ENCODE results near the gene NGEF.
"Not testable (repeated sequence)": the region's sequence is repeated elsewhere in the genome, so short reads cannot be mapped to it uniquely, and the experiment has no call there.

The NGEF gene

DNA sequence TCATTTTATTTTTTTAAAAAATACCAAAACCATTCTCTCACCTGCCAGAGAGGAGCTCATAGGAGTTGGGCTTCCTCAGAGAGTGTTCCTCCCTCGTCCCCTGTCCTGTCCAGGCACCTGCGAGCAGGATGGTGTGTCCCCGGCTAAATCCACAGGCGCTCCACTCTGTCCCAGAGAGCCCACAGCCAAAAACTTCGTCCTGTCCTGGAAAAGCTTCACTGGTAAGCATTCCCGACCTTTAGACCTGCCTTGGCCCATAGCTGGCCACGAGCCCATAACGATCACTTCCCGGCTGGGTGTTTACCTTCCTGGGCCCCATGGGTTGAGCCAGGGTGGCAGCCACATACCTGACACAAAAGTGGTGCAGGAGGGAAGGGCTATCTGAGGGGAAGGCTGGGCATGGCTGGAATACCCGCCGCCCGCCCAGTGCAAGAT, at the start of gene NGEF:
Gene NGEF (minus strand): TSS at position 230 of the 435 bp plus-strand sequence. CDS start 38,366 bp downstream, outside the sequence.
- no peak for DNase-seq

DNA sequence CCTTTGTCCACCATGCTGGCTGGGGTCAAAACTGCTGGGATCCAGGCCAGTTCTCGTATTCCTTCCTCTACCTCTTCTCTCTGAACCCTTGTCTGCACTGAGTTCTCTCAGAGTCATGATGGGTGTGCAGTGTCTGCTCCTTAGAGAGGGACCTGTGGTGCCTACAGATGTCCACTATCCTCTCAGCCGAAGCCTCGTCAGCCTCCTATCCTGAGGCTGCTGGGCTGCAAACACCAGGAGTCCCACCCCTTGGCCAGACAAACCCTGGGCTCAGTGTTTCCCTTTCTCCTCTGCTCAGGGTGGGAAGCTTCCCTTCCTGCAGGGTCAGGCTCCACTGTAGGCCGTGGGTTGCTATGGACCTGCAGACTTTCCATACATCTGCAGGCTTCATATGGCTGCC, 49.4 kb upstream of the NGEF start:
- DNase-seq = no peak

- no peak for DNase-seq
These were observed 48.8 kb upstream of the NGEF start for GRCh38 chr2:233061591-233062450.

DNA sequence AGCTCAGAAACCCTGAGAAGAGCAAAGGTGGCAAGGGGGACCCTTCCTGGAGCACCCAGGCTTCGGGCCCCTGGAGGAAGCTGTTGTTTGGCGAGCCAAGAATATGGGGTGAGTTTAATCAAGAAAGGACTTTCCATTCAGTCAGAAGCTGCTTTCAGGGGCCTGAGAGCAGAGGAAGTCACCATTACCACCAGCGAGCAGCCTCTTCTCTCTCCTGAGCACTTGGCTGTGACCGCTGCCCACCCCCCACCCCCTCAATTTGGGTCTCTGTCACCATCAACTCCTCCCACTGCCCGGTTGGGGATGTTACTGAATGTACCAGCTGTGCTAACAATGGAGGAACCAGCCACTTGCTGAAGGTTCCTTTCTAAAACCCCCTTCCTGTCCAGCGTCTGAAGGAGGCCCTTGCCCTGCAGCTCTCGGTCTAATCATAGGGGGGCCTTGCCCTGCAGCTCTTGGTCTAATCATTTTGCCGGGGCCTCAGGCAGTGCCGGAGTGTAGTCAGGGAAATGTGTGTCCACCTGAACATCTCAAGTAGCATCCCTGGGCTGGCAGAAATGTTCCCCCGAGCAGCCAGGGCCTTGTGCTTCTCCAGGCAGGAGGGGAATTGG, 48.0 kb upstream of the NGEF start:
- DNase-seq = peak; percentile 58

DNA sequence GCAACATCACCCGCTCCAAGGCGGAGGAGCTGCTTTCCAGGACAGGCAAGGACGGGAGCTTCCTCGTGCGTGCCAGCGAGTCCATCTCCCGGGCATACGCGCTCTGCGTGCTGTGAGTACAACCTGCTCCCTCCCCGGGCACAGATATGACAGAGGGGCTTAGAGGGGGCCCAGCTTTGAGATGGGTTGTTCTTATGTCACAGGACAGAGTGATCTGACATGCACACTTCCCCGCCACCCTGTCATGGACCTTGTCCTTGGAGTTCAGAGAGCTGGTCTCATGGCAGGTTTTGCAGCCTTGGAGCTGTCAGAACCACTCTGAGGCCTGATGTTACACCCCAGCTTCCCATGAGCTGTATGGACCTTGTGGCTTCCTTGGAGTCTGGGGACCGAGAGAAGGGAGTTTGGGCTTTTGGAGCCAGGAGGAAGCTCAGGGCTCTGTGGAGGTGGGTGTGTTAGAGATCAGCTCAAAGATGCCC, 47.5 kb upstream of the NGEF start:
- DNase-seq = no peak

DNA sequence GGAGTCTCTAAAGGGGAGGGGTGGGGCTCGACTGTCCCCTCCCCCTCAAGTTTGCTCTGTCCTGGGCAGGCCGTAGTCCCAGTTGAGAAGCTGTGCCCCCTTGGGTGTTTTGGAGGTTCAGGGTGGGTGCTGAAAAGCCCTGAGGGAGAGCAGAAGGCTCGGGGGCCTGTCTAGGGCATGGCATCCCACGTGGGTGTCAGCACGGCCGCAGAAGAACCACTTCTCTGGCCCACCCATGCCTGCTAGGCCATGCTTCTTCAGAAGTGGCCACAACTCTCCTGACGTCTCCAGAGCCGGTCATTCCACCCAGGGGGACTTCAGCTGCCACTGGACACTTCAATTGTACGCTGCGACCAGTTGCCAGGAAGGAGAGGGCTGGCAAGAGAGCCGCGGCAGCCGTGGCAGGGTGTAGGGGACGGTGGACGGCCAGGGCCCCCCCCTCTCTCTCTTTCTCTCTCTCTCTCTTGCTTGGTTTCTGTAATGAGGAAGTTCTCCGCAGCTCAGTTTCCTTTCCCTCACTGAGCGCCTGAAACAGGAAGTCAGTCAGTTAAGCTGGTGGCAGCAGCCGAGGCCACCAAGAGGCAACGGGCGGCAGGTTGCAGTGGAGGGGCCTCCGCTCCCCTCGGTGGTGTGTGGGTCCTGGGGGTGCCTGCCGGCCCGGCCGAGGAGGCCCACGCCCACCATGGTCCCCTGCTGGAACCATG, 46.9 kb upstream of the NGEF start, which contains the start of gene INPP5D:
Gene INPP5D (plus strand): TSS at position 546 of the 704 bp plus-strand sequence. CDS start 137 bp downstream, at position 683.
- peak; percentile 86 for DNase-seq

DNA sequence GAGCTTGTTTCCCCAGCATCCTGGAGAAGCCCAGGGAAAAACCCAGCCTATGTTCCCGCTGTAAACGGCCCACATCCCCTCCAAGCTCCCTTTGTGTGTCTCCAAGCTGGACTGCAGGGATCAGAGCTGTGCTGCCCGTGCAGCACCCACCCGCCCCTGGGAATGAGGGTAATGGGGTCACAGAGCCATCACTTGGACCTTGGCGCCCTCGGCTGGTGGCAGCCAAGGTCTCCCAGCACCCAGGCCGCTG, 46.4 kb upstream of the NGEF start:
- no peak for DNase-seq

- no peak for DNase-seq
These were observed 45.9 kb upstream of the NGEF start for GRCh38 chr2:233058717-233059546.

- DNase-seq = no peak
These were observed 44.0 kb upstream of the NGEF start for GRCh38 chr2:233056961-233057605.

- no peak for DNase-seq
These were observed 42.3 kb upstream of the NGEF start for GRCh38 chr2:233055362-233055761.

DNA sequence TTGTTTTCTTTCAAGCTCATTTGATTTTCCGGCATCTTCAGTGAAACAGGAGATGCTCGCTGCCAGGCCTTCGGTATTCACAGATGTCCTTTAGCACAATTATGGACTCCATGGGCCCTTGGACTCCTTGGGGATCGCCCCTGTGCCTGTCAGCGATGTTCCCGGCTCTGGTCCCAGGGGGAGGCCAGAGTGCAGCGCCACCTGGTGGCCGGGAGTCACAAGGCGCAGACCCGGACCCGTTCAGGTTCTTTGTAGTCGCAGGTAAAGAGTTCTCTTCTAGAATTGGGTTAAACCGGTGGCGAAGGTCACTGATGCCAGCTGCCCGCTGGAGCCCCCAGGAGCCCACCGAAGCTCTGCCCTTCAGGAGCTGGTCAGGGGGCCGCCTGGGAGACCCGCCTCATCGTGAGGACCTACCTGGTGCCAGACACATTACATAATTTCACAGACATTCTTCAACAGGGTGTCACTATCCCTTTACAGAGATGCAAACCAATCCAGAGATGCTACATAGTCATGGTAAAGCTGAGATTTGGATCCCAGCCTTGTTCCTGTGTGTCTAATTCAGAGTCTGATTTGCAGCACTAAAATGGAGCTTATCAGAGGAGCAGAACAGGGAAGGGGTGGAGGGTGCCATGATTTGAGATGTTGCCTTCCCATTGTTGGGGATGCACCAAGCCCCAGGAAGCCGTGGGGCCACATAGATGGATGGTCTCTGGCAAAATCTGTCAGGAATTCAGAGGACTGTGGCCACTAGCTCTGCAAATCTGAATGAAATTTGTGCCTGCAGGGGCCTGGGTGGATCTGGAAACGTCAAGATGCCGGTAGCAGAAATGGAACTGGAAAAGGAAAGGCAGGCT, 41.1 kb upstream of the NGEF start:
- DNase-seq = peak; percentile 58

DNA sequence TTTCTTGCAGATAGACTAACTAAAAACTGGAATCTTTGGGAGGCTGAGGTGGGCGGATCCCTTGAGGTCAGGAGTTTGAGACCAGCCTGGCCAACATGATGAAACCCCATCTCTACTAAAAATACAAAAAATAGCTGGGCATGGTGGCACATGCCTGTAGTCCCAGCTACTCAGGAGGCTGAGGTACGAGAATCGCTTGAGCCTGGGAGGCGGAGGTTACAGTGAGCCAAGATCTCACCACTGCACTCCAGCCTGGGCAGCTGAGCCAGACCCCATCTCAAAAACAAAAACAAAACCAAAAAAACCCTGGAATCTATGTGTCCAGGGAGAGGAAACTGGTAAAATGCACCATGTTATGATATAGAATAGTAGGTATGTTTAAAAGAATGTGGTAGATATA, 39.5 kb upstream of the NGEF start:
- DNase-seq = not testable (repeated sequence)

- peak; percentile 29 for DNase-seq
These were observed 38.4 kb upstream of the NGEF start for GRCh38 chr2:233051241-233052149.

DNA sequence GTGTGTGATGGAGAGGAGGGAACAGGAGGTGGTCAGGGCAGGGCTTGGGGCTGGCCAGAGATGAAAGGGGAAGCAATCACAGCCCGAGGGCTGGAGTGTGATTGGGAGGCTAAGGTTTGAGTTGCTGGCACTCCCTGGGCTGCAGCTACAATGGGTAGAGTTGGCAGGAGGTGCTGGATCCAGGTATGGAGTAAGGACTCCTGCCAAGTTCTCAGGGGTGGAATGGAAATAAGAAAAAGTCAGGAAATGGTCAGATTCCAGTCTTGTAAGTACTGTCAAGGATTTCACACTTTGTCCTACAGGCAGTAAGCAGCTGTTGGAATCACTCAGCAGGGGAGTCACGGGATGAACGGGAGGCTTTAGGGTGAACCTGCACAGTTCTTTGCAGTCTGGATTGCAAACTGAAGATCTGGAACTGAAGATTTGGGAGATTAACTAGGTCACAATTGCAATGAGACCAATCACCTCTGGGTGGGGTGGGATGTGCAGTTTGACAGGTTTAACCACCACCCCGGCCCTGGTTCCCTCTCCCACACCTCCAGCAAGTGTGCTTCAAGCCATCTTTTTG, 36.2 kb upstream of the NGEF start:
- no peak for DNase-seq

- DNase-seq = no peak
These were observed 35.6 kb upstream of the NGEF start for GRCh38 chr2:233048569-233049193.

GRCh38 chr2:233047667-233048066, 34.6 kb upstream of the NGEF start:
- no peak for DNase-seq

DNA sequence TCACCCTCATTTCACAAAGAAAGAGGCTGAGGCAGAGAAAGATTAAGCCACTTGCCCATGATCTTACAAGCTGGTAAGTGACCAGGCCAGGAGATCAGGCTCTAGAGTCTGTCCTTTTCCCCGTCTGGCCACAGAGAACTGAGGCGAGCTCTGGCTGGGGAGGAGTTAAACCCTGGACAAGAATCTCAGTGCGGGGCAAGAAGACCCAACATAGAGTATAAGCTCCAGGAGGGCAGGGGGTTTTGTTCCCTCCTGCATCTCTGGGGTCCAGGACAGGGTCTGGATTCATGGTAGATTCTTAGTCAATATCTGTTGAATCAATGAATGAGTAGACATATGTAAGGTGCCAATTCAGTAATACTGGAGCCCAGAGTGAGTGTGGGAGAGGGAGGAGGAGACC, 34.1 kb upstream of the NGEF start:
- DNase-seq = no peak

DNA sequence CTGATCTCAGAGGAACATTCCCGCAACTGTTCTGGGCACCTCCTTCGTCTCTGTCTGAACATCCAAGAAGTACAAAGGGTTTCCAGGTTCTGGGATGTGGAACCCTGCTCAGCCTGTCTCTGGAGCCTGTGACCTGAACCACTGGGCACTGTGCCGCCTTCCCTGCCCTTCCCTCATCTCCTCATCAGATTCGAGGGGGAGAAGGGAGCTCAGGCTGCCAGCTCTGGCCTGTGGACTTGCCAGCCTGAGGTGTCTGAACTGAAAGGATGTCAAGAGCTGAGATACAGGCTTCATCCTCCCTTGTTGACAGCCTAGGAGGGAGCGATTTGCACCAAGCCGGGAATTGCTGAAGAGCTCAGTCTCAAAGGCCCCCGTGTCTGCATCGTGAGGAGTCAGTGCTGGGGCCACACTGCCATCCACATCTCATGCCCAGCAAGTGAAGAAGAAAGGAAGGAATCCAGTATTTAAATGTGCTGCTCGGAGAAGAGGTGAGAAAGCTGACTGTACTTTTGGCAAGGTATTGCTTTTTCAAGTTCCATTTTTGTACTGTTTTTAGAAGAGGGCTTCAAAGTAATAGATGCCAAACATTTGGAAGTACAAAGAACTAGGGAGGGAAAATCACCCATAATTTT, 32.0 kb upstream of the NGEF start:
- no peak for DNase-seq

DNA sequence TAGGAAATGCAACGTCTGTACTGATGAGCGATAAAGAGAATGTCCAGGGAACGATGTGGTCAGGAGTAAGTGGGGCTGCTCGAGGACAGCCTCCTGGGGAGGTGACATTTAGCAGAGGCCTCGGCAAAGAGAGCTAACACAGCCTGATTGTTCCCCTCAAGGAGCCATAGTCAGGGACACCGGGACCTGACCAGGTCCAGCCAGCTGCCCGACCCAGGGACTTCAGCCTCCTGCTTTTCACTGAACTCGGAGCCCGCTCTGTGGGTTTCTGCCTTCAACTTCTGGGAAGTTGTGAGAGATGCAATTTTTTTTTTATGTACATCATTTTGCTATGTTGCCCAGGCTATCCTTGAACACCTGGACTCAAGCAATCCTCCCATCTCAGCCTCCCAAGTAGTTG, 29.5 kb upstream of the NGEF start:
- no peak for DNase-seq

All from CD4-positive, alpha-beta T cell treated with Interleukin-15 for 1 hour (primary cell).